ENCODE data around the gene FTO.

DNA sequence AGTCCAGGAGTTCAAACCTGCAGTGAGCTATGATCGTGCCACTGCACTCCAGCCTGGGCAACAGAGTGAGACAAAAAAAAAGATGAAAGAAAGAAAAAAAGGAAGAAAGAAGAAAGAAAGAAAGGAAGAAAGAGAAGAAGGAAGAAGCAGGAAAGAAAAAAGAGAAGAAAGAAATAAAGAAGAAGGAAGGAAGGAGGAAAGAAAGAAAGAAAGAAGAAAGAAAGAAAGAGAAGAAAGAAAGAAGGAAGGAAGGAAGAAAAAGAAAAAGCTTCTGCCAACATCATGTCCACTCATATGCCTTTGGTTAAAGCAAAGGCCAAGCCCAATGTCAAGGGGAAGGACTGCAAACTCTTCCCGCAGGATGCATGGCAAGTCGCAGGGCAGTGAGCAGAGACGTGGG, 439.5 kb downstream of the FTO start:
- TF ChIP-seq, protein P1, sequence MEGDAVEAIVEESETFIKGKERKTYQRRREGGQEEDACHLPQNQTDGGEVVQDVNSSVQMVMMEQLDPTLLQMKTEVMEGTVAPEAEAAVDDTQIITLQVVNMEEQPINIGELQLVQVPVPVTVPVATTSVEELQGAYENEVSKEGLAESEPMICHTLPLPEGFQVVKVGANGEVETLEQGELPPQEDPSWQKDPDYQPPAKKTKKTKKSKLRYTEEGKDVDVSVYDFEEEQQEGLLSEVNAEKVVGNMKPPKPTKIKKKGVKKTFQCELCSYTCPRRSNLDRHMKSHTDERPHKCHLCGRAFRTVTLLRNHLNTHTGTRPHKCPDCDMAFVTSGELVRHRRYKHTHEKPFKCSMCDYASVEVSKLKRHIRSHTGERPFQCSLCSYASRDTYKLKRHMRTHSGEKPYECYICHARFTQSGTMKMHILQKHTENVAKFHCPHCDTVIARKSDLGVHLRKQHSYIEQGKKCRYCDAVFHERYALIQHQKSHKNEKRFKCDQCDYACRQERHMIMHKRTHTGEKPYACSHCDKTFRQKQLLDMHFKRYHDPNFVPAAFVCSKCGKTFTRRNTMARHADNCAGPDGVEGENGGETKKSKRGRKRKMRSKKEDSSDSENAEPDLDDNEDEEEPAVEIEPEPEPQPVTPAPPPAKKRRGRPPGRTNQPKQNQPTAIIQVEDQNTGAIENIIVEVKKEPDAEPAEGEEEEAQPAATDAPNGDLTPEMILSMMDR (IDR thresholded peaks at IDR 0.05): no peak
- no peak for TF ChIP-seq POLR2AphosphoS5 (IDR thresholded peaks at IDR 0.05)

Data from prostate gland (tissue), 2 donors.